ENCODE results near the gene SATL1. TPM values are rescaled to one million over a fixed set of nuclear protein-coding genes. Genes with fewer than 3 reads are reported as not detected.

The SATL1 gene
- total and polyA plus RNA-seq, 2 of the 13 experiments (the other 11 are each of a cell fraction or from before 2014, with no cell fraction given) = not detected

GRCh38 chrX:85196319-85196718, 47.3 kb downstream of the SATL1 start (continued):
- TF ChIP-seq ZNF34 (CRISPR knock-in tag; IDR thresholded peaks at IDR 0.05; ENCODE audit: borderline replicate concordance) = no peak

GRCh38 chrX:85159644-85160043, 83.9 kb downstream of the SATL1 start:
- Histone ChIP-seq H3K4me3 (replicated peaks in 1 of 3; ENCODE audit: insufficient read depth in 1 of 3, low read depth in 2 of 3, low read length in 3 of 3) (no peak overlapping the region), H3K27ac (ENCODE audit: extremely low read length, insufficient read depth, low read length) (no peak overlapping the region), H3K36me3 (replicated peaks in 1 of 2; ENCODE audit: control insufficient read depth in 1 of 2, insufficient read depth in 2 of 2, low read length in 2 of 2) (no peaks in the 10 kb centered on the region), H3K4me2 (ENCODE audit: low read depth, low read length) (no peak overlapping the region), H3K27me3 (ENCODE audit: control insufficient read depth in 1 of 2, insufficient read depth in 2 of 2, low read length in 2 of 2) (no peaks in the 10 kb centered on the region), H3K4me1 (ENCODE audit: insufficient read depth, low read length) (no peaks in the 10 kb centered on the region), H3K9me3 (ENCODE audit: low read length) (no peaks in the 10 kb centered on the region), H2AFZ (ENCODE audit: low read length) (no peak overlapping the region), H4K20me1 (ENCODE audit: insufficient read depth, low read length) (no peaks in the 10 kb centered on the region), H3K79me2 (ENCODE audit: insufficient read depth, low read length) (no peaks in the 10 kb centered on the region), H3K9ac (ENCODE audit: insufficient read depth, low read depth, low read length) (no peak overlapping the region)
- TF ChIP-seq HINFP (CRISPR knock-in tag; IDR thresholded peaks at IDR 0.05; ENCODE audit: low read depth) (no peak), ARHGAP35 (CRISPR knock-in tag; IDR thresholded peaks at IDR 0.05; ENCODE audit: borderline replicate concordance) (no peak), ZBTB34 (CRISPR knock-in tag; IDR thresholded peaks at IDR 0.05) (no peak), RFXAP (CRISPR knock-in tag; IDR thresholded peaks at IDR 0.05; ENCODE audit: borderline replicate concordance) (no peak), CENPBD1 (CRISPR knock-in tag; IDR thresholded peaks at IDR 0.05; ENCODE audit: borderline replicate concordance, low read depth) (no peak), TOE1 (CRISPR knock-in tag; IDR thresholded peaks at IDR 0.05) (no peak), BORCS8-MEF2B (CRISPR knock-in tag; IDR thresholded peaks at IDR 0.05) (no peak), ATAD3A (CRISPR knock-in tag; IDR thresholded peaks at IDR 0.05) (no peak), ZNF256 (CRISPR knock-in tag; conservative IDR thresholded peaks at IDR 0.05) (no peak), E2F1 (CRISPR knock-in tag; IDR thresholded peaks at IDR 0.05) (no peak), ATF4 (CRISPR knock-in tag; IDR thresholded peaks at IDR 0.05) (no peak), RFX5 (IDR thresholded peaks at IDR 0.05; ENCODE audit: low read depth, low read length) (no peak), ZNF580 (CRISPR knock-in tag; IDR thresholded peaks at IDR 0.05; ENCODE audit: borderline replicate concordance, low read depth) (no peak)
- ATAC-seq (no peak), DNase-seq (ENCODE audit: low spot score) (no peak), FAIRE-seq (no peak)
- CTCF ChIA-PET (ENCODE audit: low intra/inter-chr PET ratio, low total read pairs) = no interaction called here
- intact Hi-C loops (cut with micrococcal nuclease; ENCODE audit: unreplicated experiment) (no loop called here), in situ Hi-C loops (cut with HindIII; ENCODE audit: extremely low pct_ligation_motif_present, low pct_unique_long_range_greater_than_20kb) (no loop called here)
- POLR2A ChIA-PET = no interaction called here
- 0% methylated on average over 2 of the region's 5 CpGs for WGBS (ENCODE audit: low lambda C conversion rate)
- no TSS peak for BruUV-seq (replicated peaks)

All from HepG2 (cell line).